Anterior cingulate cortex (tissue), 58 donors: Measurements from ENCODE around the gene CCDC71L.

Experiments
- DNase-seq, 58 donors: peaks; one replicate each; lab custom pipeline; 2025; lab: John Stamatoyannopoulos, UW

CCDC71L gene

DNA sequence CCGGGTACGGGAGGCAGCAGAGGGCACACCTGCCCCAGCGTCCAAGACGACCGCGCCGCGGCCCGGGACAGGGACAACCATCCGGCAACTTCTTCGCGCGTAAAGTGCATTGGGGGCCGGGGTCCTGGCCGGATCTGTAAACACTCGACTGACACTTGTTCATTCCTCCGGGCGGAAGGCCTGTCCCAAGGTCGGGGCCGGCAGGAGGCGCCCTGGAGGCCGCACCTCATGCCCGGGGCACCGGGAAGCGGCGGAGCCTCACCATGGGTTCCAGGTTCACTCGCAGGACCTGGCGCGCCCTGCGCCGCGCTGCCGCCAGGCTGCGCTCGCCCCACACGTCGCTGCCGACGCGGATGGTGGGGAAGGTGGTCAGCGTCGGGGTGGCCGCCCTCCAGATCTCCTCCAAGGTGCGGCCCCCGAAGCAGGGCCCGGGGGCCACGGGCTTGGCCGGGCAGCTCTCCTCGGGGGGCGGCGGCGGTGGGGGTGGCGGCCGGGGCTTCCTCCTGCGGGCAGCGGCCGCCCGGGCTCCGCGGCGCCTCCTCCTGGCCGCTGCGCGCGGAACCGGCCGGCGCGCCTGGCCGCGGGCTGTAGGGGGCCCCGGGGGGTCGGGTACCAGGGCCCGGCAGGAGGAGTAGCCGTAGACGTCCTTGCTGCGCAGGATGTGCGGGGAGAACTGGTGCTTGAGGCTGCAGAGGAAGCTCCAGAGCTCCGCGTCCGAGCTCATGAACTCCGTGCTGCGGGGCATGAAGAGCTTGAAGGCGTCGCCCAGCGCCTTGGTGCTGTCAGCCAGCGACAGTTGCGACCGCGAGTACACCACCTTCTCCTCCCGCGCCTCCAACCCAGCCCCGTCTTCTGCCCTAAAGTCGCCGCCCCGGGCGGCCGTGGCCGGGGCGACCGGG lies 746 bp downstream of the CCDC71L start:
- peak in 41 of 58 donors; percentile 6 to 64 (median 32) for DNase-seq

DNA sequence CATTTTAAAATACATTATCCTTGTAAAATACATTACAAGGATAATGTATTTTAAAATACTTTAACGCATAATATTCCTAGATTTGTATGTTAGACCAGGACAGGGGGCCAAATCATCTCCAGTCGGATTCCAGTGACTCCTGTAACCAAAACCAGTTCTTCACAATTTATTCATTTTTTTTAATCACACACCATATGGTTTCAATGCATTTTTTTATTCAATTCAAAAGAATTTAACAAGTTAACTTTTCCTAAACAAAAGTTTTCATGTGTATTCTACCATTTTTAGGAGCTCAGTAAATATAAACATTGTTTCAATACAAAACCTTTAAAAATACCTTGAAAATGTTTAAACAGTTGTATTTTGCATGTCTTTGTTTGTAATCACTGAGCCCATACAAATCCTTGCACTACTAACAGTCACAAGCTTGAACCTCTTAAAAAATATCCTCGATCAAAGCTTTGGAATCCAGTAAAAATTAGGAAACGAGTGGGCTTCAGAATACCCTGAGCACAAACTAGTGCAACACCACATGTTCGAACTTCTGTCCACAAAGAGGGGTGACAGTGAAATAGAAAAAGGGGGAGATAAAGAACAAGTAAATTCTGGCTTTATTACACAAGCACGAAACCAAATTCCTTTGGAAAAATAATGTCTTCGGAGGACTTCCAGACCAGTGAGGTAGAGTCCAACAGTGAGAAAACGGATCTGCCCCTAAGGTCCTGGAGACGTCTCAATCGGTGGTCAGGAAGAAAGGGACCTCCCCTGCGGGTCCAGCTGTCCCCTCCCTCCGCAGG lies 1.6 kb downstream of the CCDC71L start:
- DNase-seq, result no peak

DNA sequence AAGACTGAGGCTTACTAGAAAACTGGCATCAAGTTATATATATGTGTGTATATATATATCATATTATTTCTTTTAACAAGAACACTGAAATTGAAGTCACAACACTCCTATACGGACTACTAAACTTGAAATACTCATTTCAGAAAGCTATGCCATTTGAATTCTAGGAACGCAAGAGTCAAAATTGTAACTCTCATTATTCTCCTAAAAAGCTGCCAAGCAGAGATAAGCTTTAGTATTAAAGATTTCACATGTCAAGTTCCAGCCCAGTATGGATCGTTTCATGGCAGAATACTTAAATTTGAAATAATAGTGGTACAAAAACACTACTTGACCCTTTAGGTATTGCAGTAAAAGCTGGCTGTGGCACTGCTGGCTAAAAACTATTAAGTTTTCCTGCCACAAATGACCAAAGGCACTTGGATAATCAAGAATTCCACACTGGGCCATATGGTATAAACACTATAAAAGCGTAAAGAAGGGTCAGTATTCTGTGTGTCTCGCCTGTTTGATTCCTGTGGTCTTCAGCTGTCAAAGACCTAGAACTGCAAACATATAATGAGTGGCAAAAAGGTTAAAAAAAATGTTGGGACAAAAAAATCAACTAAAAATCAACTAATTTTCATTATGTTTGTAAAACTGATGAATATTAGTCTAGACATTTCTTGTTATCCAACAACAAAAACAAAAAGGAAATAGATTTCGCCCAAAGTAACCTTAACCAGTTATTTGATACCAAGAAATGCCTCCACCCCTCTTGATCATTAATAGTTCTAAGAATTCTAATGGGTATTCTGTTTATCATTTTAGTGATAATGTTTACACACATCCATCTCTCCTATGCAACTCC lies 2.4 kb downstream of the CCDC71L start:
- no peak for DNase-seq

DNA sequence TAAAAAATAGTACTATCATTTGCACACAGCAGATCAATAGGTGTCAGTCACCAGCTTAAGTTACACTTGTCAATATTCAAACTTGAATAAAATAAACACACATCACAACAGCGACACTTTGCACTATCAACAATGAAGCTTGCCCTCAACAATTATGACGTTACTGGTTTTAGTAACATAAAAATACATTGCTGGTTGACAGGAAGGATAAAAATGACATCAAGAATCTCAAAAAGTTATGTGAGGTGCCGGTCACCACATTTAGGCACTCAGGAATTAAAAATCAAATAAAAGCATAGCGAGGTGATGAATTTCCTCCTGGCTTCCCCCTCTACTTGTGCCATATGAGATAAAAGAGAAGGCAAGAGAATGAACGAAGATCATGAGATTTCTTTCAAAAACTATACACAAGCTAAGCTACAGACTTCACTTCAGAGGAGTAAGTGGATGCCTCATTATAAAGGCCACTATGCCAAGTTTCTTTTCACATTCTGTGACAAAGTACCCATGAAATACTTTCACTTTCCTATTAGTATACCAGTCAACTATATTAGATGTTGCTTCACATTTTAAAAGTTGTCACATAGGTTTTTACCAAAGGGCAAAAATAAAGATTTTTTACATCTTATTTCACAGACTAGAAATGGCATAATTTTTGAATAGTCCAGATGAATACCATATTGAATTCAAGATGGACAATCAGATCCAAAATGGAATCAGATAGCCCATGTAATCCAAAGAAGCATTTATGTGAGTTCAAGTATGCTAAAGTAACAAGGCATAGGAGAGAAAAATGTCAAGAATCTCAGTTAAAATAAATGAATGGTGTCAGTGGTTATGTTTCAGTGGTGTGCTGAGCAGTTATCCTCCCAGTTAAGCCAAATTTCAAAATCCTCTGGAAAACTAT lies 3.6 kb downstream of the CCDC71L start:
- DNase-seq, result no peak

DNA sequence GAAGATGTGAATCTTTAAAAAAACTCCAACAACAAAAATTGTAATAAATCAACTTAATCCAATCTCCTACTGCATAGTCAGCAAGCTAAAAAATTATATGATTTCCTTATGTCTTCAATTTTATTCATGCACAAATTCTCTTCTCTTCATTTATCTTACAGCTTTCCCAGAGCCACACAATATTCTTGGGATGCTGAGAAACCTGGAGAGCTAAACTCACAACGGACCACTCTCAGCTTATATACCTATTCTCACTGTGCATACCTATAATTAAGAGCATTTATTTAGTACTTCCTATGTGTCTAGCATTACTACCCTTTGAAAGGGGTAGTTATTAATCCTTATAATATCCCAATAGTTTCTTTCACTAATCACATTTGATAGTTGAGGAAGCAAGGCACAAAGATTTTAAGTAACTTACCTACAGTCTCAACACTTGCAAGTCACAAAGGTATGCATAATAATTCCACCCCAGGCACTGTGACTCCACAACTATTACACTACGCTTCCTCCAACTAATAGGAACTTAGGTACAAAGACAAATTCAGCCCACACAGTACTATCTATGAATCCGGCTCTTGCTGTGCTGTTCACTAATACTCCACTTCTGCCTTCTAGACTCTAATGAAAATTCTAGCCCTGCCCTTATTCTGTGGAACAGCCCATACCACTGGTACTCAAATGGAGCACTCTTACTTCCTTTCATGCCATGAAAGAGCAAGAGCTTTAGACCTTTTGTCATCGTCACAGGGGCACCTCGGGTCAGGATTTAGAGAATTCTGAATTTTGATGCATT lies 5.1 kb downstream of the CCDC71L start:
- DNase-seq, result no peak

DNA sequence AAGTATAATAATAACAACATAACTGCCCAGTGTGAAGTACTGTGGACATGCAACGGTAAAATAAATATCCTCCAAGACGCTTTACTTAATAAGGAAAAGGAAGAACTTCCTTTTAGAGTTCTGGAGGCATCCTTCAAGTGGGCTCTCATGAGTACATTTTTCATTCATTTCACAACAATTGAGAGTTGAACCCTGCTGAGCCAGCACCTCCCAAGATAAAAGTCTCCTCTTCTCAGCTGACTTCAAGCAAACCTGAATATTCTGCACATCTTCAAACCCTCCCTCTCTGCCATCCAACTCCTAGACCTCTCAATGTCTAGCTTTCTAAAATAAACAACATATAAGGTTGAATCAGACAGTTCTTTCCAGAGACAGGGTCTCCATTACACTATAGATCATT lies 7.5 kb downstream of the CCDC71L start:
- no peak for DNase-seq

DNA sequence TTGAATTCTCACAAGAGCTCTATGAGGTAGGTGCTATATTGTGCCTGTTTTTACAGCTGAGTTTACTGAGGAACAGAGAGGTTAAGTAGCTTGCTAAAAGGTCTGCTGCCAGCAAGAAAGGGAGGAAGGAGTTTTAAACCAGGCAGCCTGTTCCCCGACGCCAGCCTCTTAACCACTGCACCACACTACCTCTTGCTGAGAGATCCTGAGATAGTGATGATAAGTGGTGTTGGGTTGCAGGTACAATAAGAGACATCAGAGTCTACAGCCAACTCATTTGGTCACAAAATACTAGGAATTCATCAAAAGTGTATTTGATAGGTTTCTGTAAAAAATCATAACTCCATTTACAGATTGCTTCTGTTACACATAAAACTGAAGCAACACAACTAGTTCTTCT lies 8.0 kb downstream of the CCDC71L start:
- DNase-seq, result no peak

DNA sequence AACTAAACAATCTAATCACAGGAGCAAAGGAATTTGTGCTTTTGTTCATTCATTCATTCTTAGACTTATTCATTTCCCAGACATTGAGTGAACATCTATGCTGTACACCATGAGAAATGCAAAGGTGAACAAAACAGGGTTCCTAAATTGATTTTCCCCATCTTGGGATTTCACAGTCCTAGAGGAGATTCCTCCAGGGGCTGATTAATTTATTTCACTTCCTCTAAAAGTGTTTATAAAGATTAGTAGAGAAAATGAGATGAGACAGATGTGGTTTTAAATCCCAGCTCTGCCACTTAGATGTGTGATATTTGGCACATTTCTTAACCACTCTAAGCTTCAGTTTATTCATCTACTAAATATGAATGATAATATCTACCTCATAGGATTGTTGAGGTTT lies 8.9 kb downstream of the CCDC71L start:
- DNase-seq, result no peak

DNA sequence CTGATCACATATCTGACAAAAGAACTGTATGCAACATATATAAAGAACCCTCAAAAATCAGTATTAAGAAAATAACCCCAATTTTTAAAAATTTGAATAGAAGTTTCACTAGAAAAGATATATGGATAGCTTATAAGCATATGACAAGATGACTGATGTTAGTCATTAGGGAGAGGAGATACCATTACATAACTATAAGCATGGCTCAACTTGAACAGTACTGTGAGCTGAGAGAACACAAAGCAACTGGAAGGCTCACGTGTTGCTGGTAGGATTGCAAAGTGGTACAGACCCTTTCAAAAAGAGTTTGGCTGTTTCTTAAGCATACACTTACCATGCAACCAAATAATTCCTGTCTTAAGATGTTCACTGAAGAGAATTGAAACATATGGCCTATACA lies 14.7 kb downstream of the CCDC71L start:
- DNase-seq, result no peak

DNA sequence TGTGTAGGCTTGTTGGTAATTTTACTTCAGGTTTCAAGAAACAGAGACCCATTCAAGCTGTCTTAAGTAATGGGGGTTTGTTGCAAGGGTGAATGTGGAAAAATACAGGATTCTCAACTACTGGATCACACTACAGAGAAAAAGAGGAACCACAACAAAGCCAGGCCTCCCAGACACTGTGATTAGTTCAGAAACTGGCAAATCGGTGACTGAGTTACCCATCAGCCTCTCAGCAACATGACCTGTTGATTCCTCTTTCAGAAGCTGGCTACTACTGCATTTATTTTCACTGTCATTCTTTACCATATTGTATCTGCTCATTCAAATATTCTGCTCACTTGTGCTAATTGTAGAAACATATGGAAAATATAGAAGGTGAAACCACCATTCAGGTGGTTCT lies 16.0 kb downstream of the CCDC71L start:
- peak in 1 of 58 donors; percentile 1 for DNase-seq

DNA sequence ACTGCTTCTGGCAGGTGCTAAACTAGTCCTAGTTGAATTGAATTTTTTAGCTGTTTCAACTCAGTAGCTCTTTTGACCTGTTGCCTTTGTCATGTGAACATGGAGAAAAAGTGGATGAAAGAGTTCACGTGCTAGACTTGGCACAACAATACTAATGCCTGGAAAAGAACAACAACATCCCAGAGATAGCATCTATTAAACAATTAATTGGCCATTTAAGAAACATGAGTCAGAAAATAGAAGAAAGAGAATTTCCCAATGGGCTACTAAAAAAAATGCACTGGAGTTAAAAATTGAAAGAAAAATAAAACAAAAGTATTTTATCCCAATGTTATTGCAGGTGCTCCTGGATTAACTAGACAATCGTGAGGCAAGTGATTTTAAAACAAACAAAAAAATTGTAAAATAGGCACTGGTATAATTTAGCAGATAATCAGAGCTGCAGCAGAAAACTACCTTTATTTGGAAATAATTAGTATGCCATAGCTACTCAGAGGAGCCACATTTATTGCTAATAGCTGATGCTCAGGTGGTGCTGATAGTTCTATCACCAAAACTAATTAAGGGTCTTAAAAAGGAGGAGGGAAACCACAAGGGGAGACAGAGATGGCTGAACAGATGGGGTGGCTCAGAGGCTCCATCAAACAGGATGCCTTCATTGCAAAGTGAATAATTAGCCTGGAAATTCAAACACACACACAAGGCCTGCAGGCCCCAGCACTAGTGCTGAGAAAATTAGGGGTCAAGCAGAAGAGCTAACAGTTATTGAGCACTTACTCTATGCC lies 17.6 kb downstream of the CCDC71L start:
- DNase-seq, result no peak

DNA sequence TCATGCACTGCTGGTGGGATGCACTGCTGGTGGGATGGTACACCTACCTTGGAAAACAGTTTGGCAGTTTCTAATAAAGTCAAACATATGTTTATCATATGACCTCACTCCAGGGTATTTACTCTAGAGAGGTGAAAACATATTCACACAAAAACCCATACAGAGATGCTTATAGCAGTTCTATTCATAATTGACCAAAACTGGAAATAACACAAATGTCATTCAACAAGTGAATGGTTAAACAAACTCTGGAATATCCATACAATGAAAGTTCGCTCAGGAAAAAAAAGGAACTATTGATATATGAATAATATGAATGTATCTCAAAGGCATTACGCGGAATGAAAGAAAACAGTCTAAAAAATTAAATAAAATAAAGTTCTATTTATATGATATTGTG lies 19.5 kb downstream of the CCDC71L start:
- DNase-seq, result no peak

DNA sequence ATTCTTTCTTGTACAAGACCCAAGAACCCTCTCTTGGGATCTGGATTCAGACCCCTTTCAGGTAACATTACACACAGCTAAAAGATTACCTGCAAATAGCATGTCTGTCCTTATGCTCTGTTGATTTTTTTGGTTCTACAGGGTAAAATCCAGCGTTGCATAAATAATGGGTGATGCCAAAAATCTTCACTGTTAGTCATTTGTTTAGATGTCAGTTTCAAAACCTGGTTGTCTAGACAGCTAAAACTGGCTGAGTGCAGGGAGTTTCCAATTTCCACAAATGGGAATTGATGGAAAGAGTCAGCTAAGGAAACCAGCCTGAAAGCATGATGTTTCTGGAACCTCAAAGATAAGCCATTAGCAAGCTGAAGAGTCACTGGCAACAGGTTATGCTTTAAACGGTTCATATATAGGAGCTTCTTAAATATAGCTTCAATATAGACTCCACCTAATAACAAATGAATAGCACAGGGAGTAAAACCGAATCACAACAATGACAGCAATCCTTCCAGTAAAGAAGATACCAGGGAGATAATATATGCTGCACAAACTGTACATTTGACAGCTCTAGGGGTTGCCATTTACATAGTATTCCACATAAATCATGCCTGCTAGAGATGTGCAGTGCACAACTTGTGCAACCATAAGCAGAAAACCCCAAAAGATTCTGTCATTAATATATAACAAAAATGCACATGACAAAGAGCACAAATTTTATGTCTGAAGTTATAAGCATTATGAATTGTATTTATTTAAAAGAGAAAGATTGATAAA lies 20.4 kb downstream of the CCDC71L start:
- DNase-seq, result no peak

DNA sequence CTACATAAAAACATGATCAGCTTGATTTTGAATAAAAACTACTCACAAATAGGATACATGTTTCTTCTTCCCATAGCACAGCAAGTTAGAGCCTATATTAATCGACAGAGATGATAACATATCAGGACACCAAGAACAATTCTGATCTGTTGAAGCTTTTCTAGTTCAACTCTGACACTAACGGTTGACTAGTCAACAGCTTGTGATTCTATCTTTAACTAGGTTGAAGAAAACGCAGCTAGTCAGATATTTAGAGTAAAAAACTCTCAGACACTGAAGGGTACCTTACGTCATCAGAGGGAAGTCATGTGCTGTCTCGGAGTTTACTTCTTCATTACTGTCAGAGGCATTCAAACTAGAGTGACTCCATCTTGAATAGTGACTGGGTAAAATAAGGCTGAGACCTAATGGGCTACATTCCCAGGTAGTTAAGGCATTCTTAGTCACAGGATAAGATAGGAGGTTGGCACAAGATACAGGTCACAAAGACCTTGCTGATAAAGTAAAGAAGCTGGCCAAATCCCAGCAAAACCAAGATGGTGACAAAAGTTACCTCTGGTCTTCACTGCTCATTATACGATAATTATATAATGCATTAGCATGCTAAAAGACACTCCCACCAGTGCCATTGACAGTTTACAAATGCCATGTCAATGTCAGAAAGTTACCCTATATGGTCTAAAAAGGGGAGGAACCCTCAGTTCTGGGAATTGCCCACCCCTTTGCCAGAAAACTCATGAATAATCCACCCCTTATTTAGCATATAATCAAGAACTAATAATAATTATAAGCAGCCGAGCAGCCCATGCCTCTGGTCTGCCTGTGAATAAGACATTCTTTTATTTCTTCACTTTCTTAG lies 21.3 kb downstream of the CCDC71L start:
- DNase-seq, result no peak

DNA sequence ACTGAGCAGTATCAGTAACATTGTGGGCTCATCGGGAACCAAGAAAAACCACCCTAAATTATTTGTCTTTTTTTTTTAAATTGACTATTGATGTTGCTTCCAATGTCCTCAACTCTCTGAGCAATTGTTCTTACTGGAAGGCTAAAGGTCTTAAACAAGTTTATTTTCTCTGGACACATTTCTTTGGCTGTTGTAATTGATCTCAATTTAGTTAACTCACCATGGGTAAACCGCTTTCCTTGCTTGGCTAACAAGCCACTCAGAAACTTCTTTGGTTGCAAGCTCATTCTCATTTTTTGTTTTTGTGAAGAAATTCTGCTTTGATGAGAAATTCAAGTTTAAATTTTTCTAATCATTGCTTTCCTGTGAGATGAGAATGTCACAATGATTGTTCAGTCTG lies 25.5 kb downstream of the CCDC71L start:
- DNase-seq, result no peak

DNA sequence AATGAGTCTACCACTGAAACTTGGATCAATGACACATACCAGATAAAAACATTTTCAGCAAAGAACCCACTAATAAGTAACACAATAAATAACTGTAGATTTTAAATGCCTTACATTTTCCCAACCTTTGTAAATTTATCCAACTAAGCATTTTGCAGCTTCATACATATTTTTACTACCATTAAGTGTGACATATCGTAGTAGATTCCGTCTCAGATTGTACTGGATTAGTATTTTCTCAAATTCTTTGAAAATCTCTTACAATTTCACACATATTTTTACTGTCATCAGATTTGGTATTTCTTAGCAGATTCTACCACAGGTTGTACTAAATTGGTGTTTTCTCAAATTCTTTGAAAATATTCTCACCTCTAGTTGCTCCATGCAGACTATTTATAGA lies 26.0 kb downstream of the CCDC71L start:
- no peak for DNase-seq
